GM21825 (cell line): ENCODE results near the gene TOM1L1.

Source experiments
- ATAC-seq: cut with Tn5 transposase; IDR thresholded peaks from one replicate; pipeline ENCODE4 v1.9.1; 2021; ENCODE audit warnings: mild to moderate bottlenecking, moderate library complexity; ENCODE audit not compliant: unreplicated experiment

TOM1L1 gene

DNA sequence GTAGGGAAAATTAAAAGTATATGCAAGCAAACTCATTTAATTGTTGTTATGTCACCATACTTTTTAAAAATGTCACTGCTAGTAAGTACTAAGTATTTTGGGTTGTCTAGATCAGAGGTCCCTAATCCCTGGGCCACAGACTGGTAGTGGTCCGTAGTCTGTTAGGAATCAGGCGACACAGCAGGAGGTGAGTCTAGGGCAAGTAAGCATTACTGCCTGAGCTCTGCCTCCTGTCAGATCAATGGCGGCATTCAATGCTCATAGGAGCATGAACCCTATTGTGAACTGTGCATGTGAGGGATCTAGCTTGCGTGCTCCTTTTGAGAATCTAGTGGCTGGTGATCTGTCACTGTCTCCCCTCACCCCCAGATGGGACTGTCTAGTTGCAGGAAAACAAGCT, 89.5 kb downstream of the TOM1L1 start:
- no peak for ATAC-seq

DNA sequence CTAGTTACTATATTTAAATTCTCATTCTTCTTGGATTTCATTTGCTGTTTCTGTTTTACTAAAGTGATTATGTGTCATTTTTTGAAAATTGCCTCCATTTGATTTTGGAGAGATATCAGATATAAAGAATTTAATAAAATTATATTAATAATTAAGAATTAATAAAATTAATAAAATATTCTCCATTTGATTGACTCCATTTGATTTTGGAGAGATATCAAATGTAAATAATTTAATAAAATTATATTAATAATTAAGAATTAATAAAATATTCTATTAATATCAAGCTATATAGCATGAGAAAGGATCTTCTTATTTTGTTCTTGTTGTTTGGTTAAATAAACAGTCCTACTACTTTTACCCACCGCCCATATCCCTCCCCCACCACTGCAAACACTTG, 90.9 kb downstream of the TOM1L1 start:
- ATAC-seq, result no peak

DNA sequence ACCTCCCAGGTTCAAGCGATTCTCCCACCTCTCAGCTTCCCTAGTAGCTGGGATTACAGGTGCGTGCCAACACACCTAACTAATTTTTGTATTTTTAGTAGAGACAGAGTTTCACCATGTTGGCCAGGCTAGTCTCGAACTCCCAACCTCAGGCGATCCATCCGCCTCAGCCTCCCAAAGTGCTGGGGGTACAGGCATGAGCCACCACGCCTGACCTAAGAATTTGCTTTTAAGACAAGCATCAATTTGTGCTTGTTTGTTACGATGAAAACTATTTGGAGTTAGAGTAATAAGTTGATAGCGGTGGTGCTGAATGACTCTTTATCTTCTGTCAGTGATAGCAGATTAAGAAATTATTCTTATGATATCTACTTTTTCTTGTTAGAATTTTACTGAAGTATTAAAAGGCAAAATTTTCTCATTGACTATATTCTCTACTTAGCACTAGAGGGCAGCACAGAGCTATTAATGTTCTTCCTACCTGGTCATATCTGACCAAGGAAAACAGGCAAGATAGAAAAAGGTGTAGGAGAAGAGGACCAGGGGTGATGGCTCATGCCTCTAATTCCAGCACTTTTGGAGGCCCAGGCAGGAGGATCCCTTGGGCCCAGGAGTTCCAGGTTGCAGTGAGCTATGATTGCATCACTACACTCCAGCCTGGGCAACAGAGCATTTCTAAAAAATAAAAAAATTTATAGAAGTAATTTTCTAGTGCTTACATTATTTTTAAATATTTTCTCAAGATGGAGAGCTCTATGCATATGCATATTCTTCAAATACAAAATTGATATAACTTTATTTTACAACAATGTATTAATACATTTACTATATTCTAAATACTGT, 92.4 kb downstream of the TOM1L1 start:
- peak; percentile 54 for ATAC-seq

DNA sequence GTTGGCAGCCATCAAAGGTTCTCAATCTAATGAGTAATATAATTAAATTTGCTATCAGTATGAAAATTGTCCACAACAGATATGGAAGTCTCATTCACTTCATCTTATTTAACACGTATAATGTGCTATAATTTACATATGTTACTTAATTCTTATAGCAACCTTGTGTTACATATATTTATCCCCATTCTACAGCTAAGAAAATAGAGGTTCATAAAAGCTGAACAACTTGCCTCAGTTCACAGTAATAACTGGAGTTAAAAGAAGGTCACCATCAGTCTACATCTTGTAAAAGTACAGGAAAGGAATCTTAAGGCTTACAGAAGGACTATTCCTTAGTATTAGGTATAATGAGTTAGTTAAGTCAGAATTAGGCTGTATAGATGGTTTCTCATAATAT, 95.8 kb downstream of the TOM1L1 start:
- ATAC-seq, result no peak

DNA sequence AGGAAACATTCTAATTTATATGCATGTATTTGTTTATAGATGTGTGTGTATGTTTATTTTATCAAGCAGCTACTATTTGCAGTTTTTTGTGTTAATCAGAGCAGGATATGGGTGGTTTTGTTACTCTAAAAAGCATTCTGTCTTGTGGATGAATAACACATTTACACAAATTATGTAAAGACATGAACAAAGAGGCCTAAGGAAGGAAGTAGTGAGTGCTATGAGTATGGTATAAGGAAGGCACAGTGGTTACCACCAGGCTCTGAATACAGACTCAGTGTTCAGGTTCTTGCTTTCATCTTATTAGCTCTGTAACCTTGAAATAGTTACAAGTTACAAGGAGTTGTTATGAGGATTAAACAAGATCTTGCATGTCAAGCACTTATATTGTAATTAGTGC, 101.8 kb downstream of the TOM1L1 start:
- ATAC-seq, result no peak

DNA sequence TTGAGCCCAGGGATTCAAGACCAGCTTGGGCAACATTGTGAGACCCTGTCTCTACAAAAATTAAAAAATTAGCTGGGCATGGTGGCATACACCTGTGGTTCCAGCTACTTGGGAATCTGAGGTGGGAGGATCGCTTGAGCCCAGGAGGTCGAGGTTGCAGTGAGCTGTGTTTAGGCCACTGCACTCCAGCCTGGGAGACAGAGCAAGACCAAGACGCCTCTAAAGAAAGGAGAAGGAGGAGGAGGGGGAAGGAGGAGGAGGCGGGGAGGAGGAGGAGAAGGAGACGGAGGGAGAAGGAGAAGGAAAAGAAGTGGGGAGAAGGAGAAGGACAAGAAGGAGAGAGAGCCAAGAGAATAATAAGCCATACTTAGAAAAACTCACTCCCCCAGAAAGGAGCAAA, 103.8 kb downstream of the TOM1L1 start:
- no peak for ATAC-seq

- ATAC-seq, result no peak
Measured at GRCh38 chr17:55005520-55005919, 104.9 kb downstream of the TOM1L1 start.
